ENCODE data around the gene QKI.

QKI gene

GRCh38 chr6:163520956-163521355, 106.4 kb downstream of the QKI start:
- H3K27ac ChIP-seq (ENCODE audit: low read depth, low read length): no peak overlapping the region
- H3K4me1 ChIP-seq (ENCODE audit: control insufficient read depth in 1 of 2, insufficient read depth in 2 of 2, low read length in 2 of 2): no peaks in the 10 kb centered on the region

DNA sequence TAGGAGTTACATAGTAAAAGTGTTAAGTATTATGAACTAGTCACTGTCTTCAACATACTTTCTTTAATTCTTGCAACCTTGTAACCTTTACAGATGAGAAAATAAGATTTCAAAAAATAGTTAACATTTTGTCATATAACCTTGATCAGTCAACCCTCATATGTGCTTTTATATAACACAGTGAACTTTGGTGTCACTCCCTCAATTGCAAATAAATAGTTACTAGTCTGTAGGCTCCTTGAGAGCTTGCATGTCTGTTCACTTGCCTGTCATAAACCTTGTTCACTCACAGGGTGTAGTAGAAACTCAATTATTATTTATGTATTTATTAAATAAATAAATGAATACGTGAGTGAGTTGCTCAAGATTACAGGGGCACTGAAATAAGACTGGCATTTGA, 107.5 kb downstream of the QKI start:
- Histone ChIP-seq H3K9me3 (ENCODE audit: control insufficient read depth in 1 of 2, low read length in 2 of 2) (no peaks in the 10 kb centered on the region), H3K4me3 (ENCODE audit: low read depth in 1 of 2, low read length in 2 of 2) (no peak overlapping the region), H3K4me1 (ENCODE audit: control insufficient read depth in 1 of 2, insufficient read depth in 2 of 2, low read length in 2 of 2) (no peaks in the 10 kb centered on the region), H3K27me3 (ENCODE audit: control insufficient read depth in 1 of 2, insufficient read depth in 2 of 2, low read length in 2 of 2) (no peaks in the 10 kb centered on the region), H3K36me3 (ENCODE audit: control insufficient read depth in 1 of 2, insufficient read depth in 2 of 2, low read length in 2 of 2) (no peaks in the 10 kb centered on the region), H3K9ac (ENCODE audit: low read depth in 1 of 2, low read length in 2 of 2) (no peak overlapping the region), H3K27ac (ENCODE audit: low read depth, low read length) (no peak overlapping the region)

More at GRCh38 chr6:163520956-163521355, 106.4 kb downstream of the QKI start:
- Histone ChIP-seq H3K9me3 (ENCODE audit: control insufficient read depth in 1 of 2, low read length in 2 of 2) (no peaks in the 10 kb centered on the region), H3K36me3 (ENCODE audit: control insufficient read depth in 1 of 2, insufficient read depth in 2 of 2, low read length in 2 of 2) (no peaks in the 10 kb centered on the region), H3K9ac (ENCODE audit: low read depth in 1 of 2, low read length in 2 of 2) (no peak overlapping the region), H3K27me3 (ENCODE audit: control insufficient read depth in 1 of 2, insufficient read depth in 2 of 2, low read length in 2 of 2) (no peaks in the 10 kb centered on the region), H3K4me3 (ENCODE audit: low read depth in 1 of 2, low read length in 2 of 2) (no peak overlapping the region)

DNA sequence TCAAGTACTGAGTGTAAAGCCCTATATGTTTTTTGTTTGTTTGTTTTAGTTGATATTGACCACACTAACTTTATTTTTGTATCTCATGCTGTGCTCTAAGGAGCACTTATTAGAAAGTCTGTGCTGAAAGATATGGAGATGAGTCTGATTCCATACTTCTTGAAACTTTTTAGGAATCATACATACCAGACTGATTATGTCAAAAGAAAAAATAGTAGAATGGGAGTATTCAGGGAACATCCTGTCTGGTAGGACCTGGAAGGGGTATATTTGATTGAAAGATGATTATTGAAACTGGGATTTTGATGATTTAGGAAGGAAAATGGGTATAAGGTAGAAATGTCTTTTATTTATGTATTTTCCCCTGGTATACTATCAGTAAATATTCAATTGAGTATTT, 111.4 kb downstream of the QKI start:
- Histone ChIP-seq H3K27ac (ENCODE audit: low read depth, low read length) (no peak overlapping the region), H3K36me3 (ENCODE audit: control insufficient read depth in 1 of 2, insufficient read depth in 2 of 2, low read length in 2 of 2) (no peaks in the 10 kb centered on the region), H3K4me1 (ENCODE audit: control insufficient read depth in 1 of 2, insufficient read depth in 2 of 2, low read length in 2 of 2) (no peaks in the 10 kb centered on the region), H3K9me3 (ENCODE audit: control insufficient read depth in 1 of 2, low read length in 2 of 2) (no peaks in the 10 kb centered on the region), H3K9ac (ENCODE audit: low read depth in 1 of 2, low read length in 2 of 2) (no peak overlapping the region), H3K4me3 (ENCODE audit: low read depth in 1 of 2, low read length in 2 of 2) (no peak overlapping the region), H3K27me3 (ENCODE audit: control insufficient read depth in 1 of 2, insufficient read depth in 2 of 2, low read length in 2 of 2) (no peaks in the 10 kb centered on the region)

- no peaks in the 10 kb centered on the region for H3K36me3 ChIP-seq (ENCODE audit: control insufficient read depth in 1 of 2, insufficient read depth in 2 of 2, low read length in 2 of 2)
Observed at GRCh38 chr6:163526346-163526745, 111.8 kb downstream of the QKI start.

GRCh38 chr6:163527291-163527690, 112.8 kb downstream of the QKI start:
- no peaks in the 10 kb centered on the region for H3K27me3 ChIP-seq (ENCODE audit: control insufficient read depth in 1 of 2, insufficient read depth in 2 of 2, low read length in 2 of 2)
- H3K27ac ChIP-seq (ENCODE audit: low read depth, low read length): no peak overlapping the region
- H3K9me3 ChIP-seq (ENCODE audit: control insufficient read depth in 1 of 2, low read length in 2 of 2): no peaks in the 10 kb centered on the region
- H3K4me3 ChIP-seq (ENCODE audit: low read depth in 1 of 2, low read length in 2 of 2): no peak overlapping the region
- H3K4me1 ChIP-seq (ENCODE audit: control insufficient read depth in 1 of 2, insufficient read depth in 2 of 2, low read length in 2 of 2): peaks cover 3% of the 10 kb centered on the region in 2 donors
- H3K9ac ChIP-seq (ENCODE audit: low read depth in 1 of 2, low read length in 2 of 2): no peak overlapping the region
- H3K36me3 ChIP-seq (ENCODE audit: control insufficient read depth in 1 of 2, insufficient read depth in 2 of 2, low read length in 2 of 2): no peaks in the 10 kb centered on the region

More at GRCh38 chr6:163526346-163526745, 111.8 kb downstream of the QKI start:
- no peak overlapping the region for H3K27ac ChIP-seq (ENCODE audit: low read depth, low read length)
- H3K4me3 ChIP-seq (ENCODE audit: low read depth in 1 of 2, low read length in 2 of 2): no peak overlapping the region
- H3K9me3 ChIP-seq (ENCODE audit: control insufficient read depth in 1 of 2, low read length in 2 of 2): no peaks in the 10 kb centered on the region
- H3K27me3 ChIP-seq (ENCODE audit: control insufficient read depth in 1 of 2, insufficient read depth in 2 of 2, low read length in 2 of 2): no peaks in the 10 kb centered on the region
- peaks cover 2 to 3% of the 10 kb centered on the region in 2 donors for H3K4me1 ChIP-seq (ENCODE audit: control insufficient read depth in 1 of 2, insufficient read depth in 2 of 2, low read length in 2 of 2)
- no peak overlapping the region for H3K9ac ChIP-seq (ENCODE audit: low read depth in 1 of 2, low read length in 2 of 2)

DNA sequence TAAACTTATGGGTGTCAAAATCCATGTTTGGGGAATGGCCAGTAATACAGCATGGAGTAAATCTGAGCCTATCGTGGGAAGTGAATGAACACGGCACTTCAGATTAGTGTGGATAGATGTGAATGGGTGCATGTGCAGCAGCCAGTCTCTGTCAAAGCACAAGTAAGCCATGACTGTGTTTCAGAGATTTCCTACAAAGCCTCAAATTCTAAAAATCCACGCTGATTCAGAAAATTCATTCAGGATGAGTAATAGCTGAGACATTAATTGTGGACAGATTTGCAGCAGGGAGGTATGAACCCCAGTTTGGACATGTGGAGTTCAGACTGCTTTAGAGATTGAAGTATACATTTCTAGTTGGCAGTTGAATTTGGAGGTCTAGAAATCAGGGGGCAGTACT, 115.1 kb downstream of the QKI start:
- Histone ChIP-seq H3K9me3 (ENCODE audit: control insufficient read depth in 1 of 2, low read length in 2 of 2) (no peaks in the 10 kb centered on the region), H3K27ac (ENCODE audit: low read depth, low read length) (no peak overlapping the region), H3K36me3 (ENCODE audit: control insufficient read depth in 1 of 2, insufficient read depth in 2 of 2, low read length in 2 of 2) (no peaks in the 10 kb centered on the region), H3K4me3 (ENCODE audit: low read depth in 1 of 2, low read length in 2 of 2) (no peak overlapping the region), H3K4me1 (ENCODE audit: control insufficient read depth in 1 of 2, insufficient read depth in 2 of 2, low read length in 2 of 2) (peaks cover 3% of the 10 kb centered on the region in 2 donors), H3K27me3 (ENCODE audit: control insufficient read depth in 1 of 2, insufficient read depth in 2 of 2, low read length in 2 of 2) (no peaks in the 10 kb centered on the region), H3K9ac (ENCODE audit: low read depth in 1 of 2, low read length in 2 of 2) (no peak overlapping the region)

DNA sequence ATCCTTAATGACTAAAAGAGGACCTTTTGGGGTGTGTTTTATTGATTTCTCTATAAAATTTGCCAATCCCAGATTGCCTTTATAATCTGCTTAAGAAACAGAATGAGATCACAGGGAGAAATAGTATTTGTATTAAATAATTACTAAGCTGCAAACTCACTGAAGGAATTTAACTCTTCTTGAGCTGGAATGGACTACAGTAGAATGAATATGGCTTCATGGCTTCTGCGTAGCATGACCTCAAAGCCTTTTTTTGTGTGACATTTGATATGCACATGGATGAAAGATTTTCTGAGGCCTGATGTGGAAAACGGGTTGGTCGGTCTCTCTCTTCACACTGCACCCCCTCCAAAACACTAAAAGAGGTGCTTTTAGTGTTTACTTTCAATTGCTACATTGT, 115.9 kb downstream of the QKI start:
- Histone ChIP-seq H3K4me1 (ENCODE audit: control insufficient read depth in 1 of 2, insufficient read depth in 2 of 2, low read length in 2 of 2) (peaks cover 3% of the 10 kb centered on the region in 2 donors), H3K9ac (ENCODE audit: low read depth in 1 of 2, low read length in 2 of 2) (no peak overlapping the region), H3K9me3 (ENCODE audit: control insufficient read depth in 1 of 2, low read length in 2 of 2) (no peaks in the 10 kb centered on the region), H3K27ac (ENCODE audit: low read depth, low read length) (no peak overlapping the region), H3K36me3 (ENCODE audit: control insufficient read depth in 1 of 2, insufficient read depth in 2 of 2, low read length in 2 of 2) (no peaks in the 10 kb centered on the region), H3K27me3 (ENCODE audit: control insufficient read depth in 1 of 2, insufficient read depth in 2 of 2, low read length in 2 of 2) (no peaks in the 10 kb centered on the region), H3K4me3 (ENCODE audit: low read depth in 1 of 2, low read length in 2 of 2) (no peak overlapping the region)

GRCh38 chr6:163531122-163531521, 116.6 kb downstream of the QKI start:
- Histone ChIP-seq H3K27ac (ENCODE audit: low read depth, low read length) (no peak overlapping the region), H3K27me3 (ENCODE audit: control insufficient read depth in 1 of 2, insufficient read depth in 2 of 2, low read length in 2 of 2) (no peaks in the 10 kb centered on the region), H3K4me1 (ENCODE audit: control insufficient read depth in 1 of 2, insufficient read depth in 2 of 2, low read length in 2 of 2) (peaks cover 3% of the 10 kb centered on the region in 2 donors), H3K4me3 (ENCODE audit: low read depth in 1 of 2, low read length in 2 of 2) (no peak overlapping the region), H3K9ac (ENCODE audit: low read depth in 1 of 2, low read length in 2 of 2) (no peak overlapping the region), H3K9me3 (ENCODE audit: control insufficient read depth in 1 of 2, low read length in 2 of 2) (no peaks in the 10 kb centered on the region), H3K36me3 (ENCODE audit: control insufficient read depth in 1 of 2, insufficient read depth in 2 of 2, low read length in 2 of 2) (no peaks in the 10 kb centered on the region)

DNA sequence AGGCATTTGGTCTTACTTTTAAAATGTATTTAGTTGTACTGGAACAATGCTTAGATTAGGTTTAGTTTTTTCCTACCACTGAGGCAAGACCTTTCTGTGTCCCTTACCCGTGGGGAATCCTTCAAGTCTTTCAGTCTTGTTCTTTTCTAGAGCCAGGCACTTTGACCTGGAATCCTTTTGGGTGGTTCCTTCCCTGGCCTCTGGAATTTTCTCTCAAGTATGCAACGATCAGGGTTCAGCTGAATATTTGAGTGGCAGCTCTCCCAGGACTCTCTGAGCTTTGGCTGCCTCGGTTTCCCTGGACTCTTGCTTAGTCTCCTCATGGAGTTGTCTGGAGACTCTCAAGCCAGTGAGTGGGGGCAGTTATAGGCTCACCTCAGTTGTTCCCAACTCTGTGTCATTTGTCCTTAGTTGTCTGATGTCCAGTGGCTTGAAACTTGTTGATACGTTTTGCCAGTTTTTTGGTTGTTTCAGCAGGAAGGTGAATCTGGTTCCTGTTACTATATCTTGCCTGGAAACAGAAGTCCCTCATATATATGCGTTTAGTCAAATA, 118.1 kb downstream of the QKI start:
- Histone ChIP-seq H3K4me1 (ENCODE audit: control insufficient read depth in 1 of 2, insufficient read depth in 2 of 2, low read length in 2 of 2) (peaks cover 3% of the 10 kb centered on the region in 2 donors), H3K36me3 (ENCODE audit: control insufficient read depth in 1 of 2, insufficient read depth in 2 of 2, low read length in 2 of 2) (no peaks in the 10 kb centered on the region), H3K27ac (ENCODE audit: low read depth, low read length) (no peak overlapping the region), H3K9ac (ENCODE audit: low read depth in 1 of 2, low read length in 2 of 2) (no peak overlapping the region), H3K9me3 (ENCODE audit: control insufficient read depth in 1 of 2, low read length in 2 of 2) (no peaks in the 10 kb centered on the region), H3K27me3 (ENCODE audit: control insufficient read depth in 1 of 2, insufficient read depth in 2 of 2, low read length in 2 of 2) (no peaks in the 10 kb centered on the region), H3K4me3 (ENCODE audit: low read depth in 1 of 2, low read length in 2 of 2) (no peak overlapping the region)

GRCh38 chr6:163533443-163533842, 118.9 kb downstream of the QKI start:
- H3K4me3 ChIP-seq (ENCODE audit: low read depth in 1 of 2, low read length in 2 of 2): no peak overlapping the region
- H3K36me3 ChIP-seq (ENCODE audit: control insufficient read depth in 1 of 2, insufficient read depth in 2 of 2, low read length in 2 of 2): no peaks in the 10 kb centered on the region
- no peak overlapping the region for H3K9ac ChIP-seq (ENCODE audit: low read depth in 1 of 2, low read length in 2 of 2)
- H3K27me3 ChIP-seq (ENCODE audit: control insufficient read depth in 1 of 2, insufficient read depth in 2 of 2, low read length in 2 of 2): no peaks in the 10 kb centered on the region
- no peak overlapping the region for H3K27ac ChIP-seq (ENCODE audit: low read depth, low read length)
- H3K4me1 ChIP-seq (ENCODE audit: control insufficient read depth in 1 of 2, insufficient read depth in 2 of 2, low read length in 2 of 2): peaks cover 3% of the 10 kb centered on the region in 2 donors
- H3K9me3 ChIP-seq (ENCODE audit: control insufficient read depth in 1 of 2, low read length in 2 of 2): no peaks in the 10 kb centered on the region

GRCh38 chr6:163536770-163537169, 122.3 kb downstream of the QKI start:
- no peak overlapping the region for H3K9ac ChIP-seq (ENCODE audit: low read depth in 1 of 2, low read length in 2 of 2)
- H3K4me1 ChIP-seq (ENCODE audit: control insufficient read depth in 1 of 2, insufficient read depth in 2 of 2, low read length in 2 of 2): no peaks in the 10 kb centered on the region
- H3K36me3 ChIP-seq (ENCODE audit: control insufficient read depth in 1 of 2, insufficient read depth in 2 of 2, low read length in 2 of 2): no peaks in the 10 kb centered on the region
- H3K27ac ChIP-seq (ENCODE audit: low read depth, low read length): no peak overlapping the region
- H3K9me3 ChIP-seq (ENCODE audit: control insufficient read depth in 1 of 2, low read length in 2 of 2): no peaks in the 10 kb centered on the region
- no peaks in the 10 kb centered on the region for H3K27me3 ChIP-seq (ENCODE audit: control insufficient read depth in 1 of 2, insufficient read depth in 2 of 2, low read length in 2 of 2)
- H3K4me3 ChIP-seq (ENCODE audit: low read depth in 1 of 2, low read length in 2 of 2): no peak overlapping the region
